Esophagus muscularis mucosa (tissue), 4 donors: ENCODE measurements around the gene AGBL1.

ENCODE experiments used
- EP300 ChIP-seq: sonication (generic); formaldehyde crosslinking; IDR thresholded peaks from one replicate; pipeline ENCODE4 v1.6.1; 2017; ENCODE audit warnings: antibody characterized with exemption
- POLR2A ChIP-seq: fragments of 450-650 bp; IDR thresholded peaks from one replicate; pipeline ENCODE4 v1.6.1; 2017; ENCODE audit warnings: antibody characterized with exemption, moderate library complexity, mild to moderate bottlenecking, low read depth
- POLR2AphosphoS5 ChIP-seq, 2 donors: sonication (generic); formaldehyde crosslinking; IDR thresholded peaks; one replicate each; pipeline ENCODE4 v1.6.1; 2017; ENCODE audit warnings: antibody characterized with exemption in 2 of 2
- TF ChIP-seq, protein P1 (sequence below), 3 experiments: fragments of 200-600 bp in 2 of 3; fragments of 450-650 bp in 1 of 3; sonication (generic) in 2 of 3; IDR thresholded peaks; one replicate each; pipeline ENCODE4 v1.5.1; 2017 to 2019; ENCODE audit warnings: antibody characterized with exemption in 3 of 3, mild to moderate bottlenecking in 2 of 3, moderate library complexity in 1 of 3

DNA sequence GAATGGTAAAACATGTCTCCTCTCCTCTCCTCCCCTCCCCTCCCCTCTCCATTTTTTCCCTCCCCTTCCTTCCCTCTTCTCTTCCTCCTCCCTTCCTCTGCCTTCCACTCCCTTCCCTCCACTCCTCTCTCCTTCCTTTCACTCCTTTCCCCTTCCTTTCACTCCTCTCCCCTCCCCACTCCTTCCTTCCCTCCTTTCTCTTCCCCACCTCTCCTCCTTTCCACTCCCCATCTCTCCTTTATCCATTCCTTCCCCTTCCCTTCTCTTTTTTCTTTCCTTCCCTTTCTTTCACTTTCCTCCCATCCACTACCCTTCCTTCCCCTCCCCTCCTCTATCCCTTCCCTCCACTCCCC, 621.9 kb downstream of the AGBL1 start:
- TF ChIP-seq, protein P1, sequence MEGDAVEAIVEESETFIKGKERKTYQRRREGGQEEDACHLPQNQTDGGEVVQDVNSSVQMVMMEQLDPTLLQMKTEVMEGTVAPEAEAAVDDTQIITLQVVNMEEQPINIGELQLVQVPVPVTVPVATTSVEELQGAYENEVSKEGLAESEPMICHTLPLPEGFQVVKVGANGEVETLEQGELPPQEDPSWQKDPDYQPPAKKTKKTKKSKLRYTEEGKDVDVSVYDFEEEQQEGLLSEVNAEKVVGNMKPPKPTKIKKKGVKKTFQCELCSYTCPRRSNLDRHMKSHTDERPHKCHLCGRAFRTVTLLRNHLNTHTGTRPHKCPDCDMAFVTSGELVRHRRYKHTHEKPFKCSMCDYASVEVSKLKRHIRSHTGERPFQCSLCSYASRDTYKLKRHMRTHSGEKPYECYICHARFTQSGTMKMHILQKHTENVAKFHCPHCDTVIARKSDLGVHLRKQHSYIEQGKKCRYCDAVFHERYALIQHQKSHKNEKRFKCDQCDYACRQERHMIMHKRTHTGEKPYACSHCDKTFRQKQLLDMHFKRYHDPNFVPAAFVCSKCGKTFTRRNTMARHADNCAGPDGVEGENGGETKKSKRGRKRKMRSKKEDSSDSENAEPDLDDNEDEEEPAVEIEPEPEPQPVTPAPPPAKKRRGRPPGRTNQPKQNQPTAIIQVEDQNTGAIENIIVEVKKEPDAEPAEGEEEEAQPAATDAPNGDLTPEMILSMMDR (IDR thresholded peaks at IDR 0.05) = no peak
- TF ChIP-seq POLR2A (no peak), POLR2AphosphoS5 (IDR thresholded peaks at IDR 0.05) (no peak), EP300 (no peak)
